H9 (cell line): ENCODE results near the gene L3HYPDH. TPM values are rescaled to one million over a fixed set of nuclear protein-coding genes. Genes with fewer than 3 reads are reported as not detected.

Experiments used
- DNase-seq: peaks from one replicate; pipeline ENCODE4 v3.0.0-alpha.2; 2017
- H2AFZ ChIP-seq: one replicate; pipeline ENCODE4 v1.6.1; 2013; ENCODE audit warnings: mild to moderate bottlenecking, low read length, control low read depth, moderate library complexity
- H2AK5ac ChIP-seq: 2 replicates; pipeline ENCODE4 v1.6.1; 2013; ENCODE audit warnings: low read length, control low read depth, mixed read lengths; ENCODE audit not compliant: insufficient read length
- H2BK120ac ChIP-seq: one replicate; pipeline ENCODE4 v1.6.1; 2013; ENCODE audit warnings: low read depth, mild to moderate bottlenecking, low read length, control low read depth, inconsistent platforms; ENCODE audit not compliant: poor library complexity, severe bottlenecking
- H2BK12ac ChIP-seq: 2 replicates; pipeline ENCODE4 v1.6.1; 2013; ENCODE audit warnings: low read length, control low read depth, mixed read lengths, low read depth; ENCODE audit not compliant: insufficient read length
- H2BK15ac ChIP-seq: 2 replicates; pipeline ENCODE4 v1.6.1; 2013; ENCODE audit warnings: low read depth, low read length, control low read depth
- H2BK20ac ChIP-seq: one replicate; pipeline ENCODE4 v1.6.1; 2013; ENCODE audit warnings: low read depth, mild to moderate bottlenecking, low read length, control low read depth, inconsistent platforms; ENCODE audit not compliant: poor library complexity, severe bottlenecking
- H2BK5ac ChIP-seq: 2 replicates; pipeline ENCODE4 v1.6.1; 2013; ENCODE audit warnings: low read length, control low read depth, mixed read lengths; ENCODE audit not compliant: insufficient read length
- H3K14ac ChIP-seq: 2 replicates; pipeline ENCODE4 v1.6.1; 2013; ENCODE audit warnings: low read length, control low read depth; ENCODE audit not compliant: insufficient read depth
- H3K18ac ChIP-seq: 2 replicates; pipeline ENCODE4 v1.6.1; 2013; ENCODE audit warnings: low read depth, mild to moderate bottlenecking, mixed read lengths, low read length, control low read depth; ENCODE audit not compliant: insufficient read length
- H3K23ac ChIP-seq: 2 replicates; pipeline ENCODE4 v1.6.1; 2013; ENCODE audit warnings: low read length, control low read depth, mixed read lengths, low read depth; ENCODE audit not compliant: insufficient read length
- H3K23me2 ChIP-seq: 2 replicates; pipeline ENCODE4 v1.6.1; 2013; ENCODE audit warnings: low read depth, mild to moderate bottlenecking, mixed read lengths, low read length, control low read depth; ENCODE audit not compliant: insufficient read length, poor library complexity, severe bottlenecking
- H3K27ac ChIP-seq: 2 replicates; pipeline ENCODE4 v1.5.1; 2013; ENCODE audit warnings: low read length, control low read depth, mixed read lengths, low read depth; ENCODE audit not compliant: insufficient read length
- H3K27me3 ChIP-seq: 2 replicates; pipeline ENCODE4 v1.6.1; 2013; ENCODE audit warnings: low read length, control low read depth, inconsistent platforms; ENCODE audit not compliant: insufficient read depth
- H3K4ac ChIP-seq: 2 replicates; pipeline ENCODE4 v1.6.1; 2013; ENCODE audit warnings: low read depth, mild to moderate bottlenecking, control low read depth, inconsistent platforms, low read length, moderate library complexity
- H3K4me1 ChIP-seq: 2 replicates; pipeline ENCODE4 v1.6.1; 2013; ENCODE audit warnings: low read length, control low read depth, inconsistent platforms; ENCODE audit not compliant: insufficient read depth
- H3K4me2 ChIP-seq: 2 replicates; pipeline ENCODE4 v1.6.1; 2013; ENCODE audit warnings: low read length, control low read depth, mixed read lengths; ENCODE audit not compliant: insufficient read length, insufficient read depth
- H3K56ac ChIP-seq: 2 replicates; pipeline ENCODE4 v1.6.1; 2013; ENCODE audit warnings: low read depth, mild to moderate bottlenecking, mixed read lengths, low read length, control low read depth; ENCODE audit not compliant: insufficient read length
- H3K79me1 ChIP-seq: 2 replicates; pipeline ENCODE4 v1.6.1; 2013; ENCODE audit warnings: low read depth, mild to moderate bottlenecking, moderate library complexity, low read length, control low read depth, inconsistent platforms; ENCODE audit not compliant: insufficient read depth, poor library complexity, severe bottlenecking
- H3K79me2 ChIP-seq: 2 replicates; pipeline ENCODE4 v1.6.1; 2013; ENCODE audit warnings: low read length, control low read depth, inconsistent platforms; ENCODE audit not compliant: insufficient read depth
- H3K9ac ChIP-seq: 2 replicates; pipeline ENCODE4 v1.6.1; 2013; ENCODE audit warnings: low read length, control low read depth, mixed read lengths; ENCODE audit not compliant: insufficient read length; ENCODE audit errors: extremely low read depth
- H3K9me3 ChIP-seq: one replicate; pipeline ENCODE4 v1.6.1; 2013; ENCODE audit warnings: low read depth, low read length, inconsistent platforms; ENCODE audit not compliant: control insufficient read depth
- H3T11ph ChIP-seq: one replicate; pipeline ENCODE4 v1.6.1; 2013; ENCODE audit warnings: mild to moderate bottlenecking, low read length, control low read depth, inconsistent platforms
- H4K20me1 ChIP-seq: one replicate; pipeline ENCODE4 v1.6.1; 2013; ENCODE audit not compliant: control insufficient read depth, insufficient read length, insufficient read depth
- H4K5ac ChIP-seq: 2 replicates; pipeline ENCODE4 v1.6.1; 2013; ENCODE audit warnings: low read depth, mild to moderate bottlenecking, mixed read lengths, low read length, control low read depth; ENCODE audit not compliant: insufficient read length
- H4K8ac ChIP-seq: replicated peaks from 2 replicates; pipeline ENCODE4 v1.6.1; 2013; ENCODE audit warnings: low read length, control low read depth, mixed read lengths, low read depth; ENCODE audit not compliant: insufficient read length
- H4K91ac ChIP-seq: 2 replicates; pipeline ENCODE4 v1.6.1; 2013; ENCODE audit warnings: low read depth, mild to moderate bottlenecking, moderate library complexity, mixed read lengths, low read length, control low read depth; ENCODE audit not compliant: insufficient read length
- H3K27ac Mint-ChIP-seq, 3 experiments: 2 replicates in 2 of 3; 3 replicates in 1 of 3; pipeline ENCODE4 v1.8.0; 2020 to 2021; ENCODE audit warnings: mixed read lengths in 3 of 3, mild to moderate bottlenecking in 1 of 3, moderate library complexity in 1 of 3
- H3K27me3 Mint-ChIP-seq: 2 replicates; pipeline ENCODE4 v1.8.0; 2021; ENCODE audit warnings: low read depth, mild to moderate bottlenecking, moderate library complexity, mixed read lengths
- H3K36me3 Mint-ChIP-seq, 3 experiments: 2 replicates in 2 of 3; 3 replicates in 1 of 3; pipeline ENCODE4 v1.8.0; 2020 to 2021; ENCODE audit warnings: low read depth in 3 of 3, mixed read lengths in 3 of 3; ENCODE audit not compliant: insufficient read depth in 1 of 3
- H3K4me1 Mint-ChIP-seq, 2 experiments: 2 replicates each; pipeline ENCODE4 v1.8.0; 2020; ENCODE audit warnings: mixed read lengths in 2 of 2
- H3K4me3 Mint-ChIP-seq, 2 experiments: 2 replicates in 1 of 2; 3 replicates in 1 of 2; pipeline ENCODE4 v1.8.0; 2020 to 2021; ENCODE audit warnings: mild to moderate bottlenecking in 2 of 2, mixed read lengths in 2 of 2, moderate library complexity in 1 of 2
- H3K9me3 Mint-ChIP-seq, 2 experiments: 2 replicates in 1 of 2; 3 replicates in 1 of 2; pipeline ENCODE4 v1.8.0; 2020; ENCODE audit warnings: mild to moderate bottlenecking in 2 of 2, mixed read lengths in 2 of 2, moderate library complexity in 1 of 2
- CTCF ChIP-seq: fragments of 200-600 bp; sonication (generic); conservative IDR thresholded peaks from 3 replicates; pipeline ENCODE4 v1.8.0; 2021; ENCODE audit warnings: antibody characterized with exemption, mild to moderate bottlenecking
- WGBS: extraction: QIAGEN DNeasy Blood & Tissue Kit; methylation state at CpG from one replicate; pipeline ENCODE4 v1.1.7; 2013; ENCODE audit warnings: missing lambda C conversion rate, low lambda C conversion rate, mixed read lengths; ENCODE audit not compliant: insufficient read length; ENCODE audit errors: extremely low coverage; 5-methylcytosine and 5-hydroxymethylcytosine counted together
- total RNA-seq: library from RNA; stranded (reverse); gene quantifications from 2 replicates; pipeline ENCODE4 v1.2.1, GENCODE V29; 2021

Gene L3HYPDH
- total RNA-seq, 1 experiment from 2014 or later, result 15.7 TPM

GRCh38 chr14:59511916-59512575, 27.8 kb upstream of the L3HYPDH start:
- no peaks in the 10 kb centered on the region for H3K79me1 ChIP-seq
- Mint-ChIP-seq H3K27ac (no peak overlapping the region), H3K4me3 (no peak overlapping the region), H3K36me3 (peaks cover 3 to 23% (median 15%) of the 10 kb centered on the region in 3 experiments), H3K9me3 (peaks cover 15 to 23% of the 10 kb centered on the region in 2 experiments), H3K27me3 (peaks cover 6% of the 10 kb centered on the region; the same call in 1 of the 2 replicates), H3K4me1 (peaks cover 17 to 18% of the 10 kb centered on the region in 2 experiments)
- H3K14ac ChIP-seq, result no peak overlapping the region
- DNase-seq, result peak; percentile 71
- H2BK120ac ChIP-seq, result no peak overlapping the region
- H3K4me1 ChIP-seq, result no peaks in the 10 kb centered on the region
- H2AFZ ChIP-seq, result no peak overlapping the region
- H3K9me3 ChIP-seq, result no peaks in the 10 kb centered on the region
- no peak overlapping the region for H4K5ac ChIP-seq
- H2BK5ac ChIP-seq, result no peak overlapping the region
- H2BK15ac ChIP-seq, result no peak overlapping the region
- no peak overlapping the region for H3K4me2 ChIP-seq
- H3K27ac ChIP-seq, result no peak overlapping the region
- no peak overlapping the region for H3K23ac ChIP-seq
- H3K23me2 ChIP-seq, result no peaks in the 10 kb centered on the region
- peak; percentile 85 for TF ChIP-seq CTCF
- no peak overlapping the region for H2BK12ac ChIP-seq
- H2AK5ac ChIP-seq, result no peak overlapping the region
- no peak overlapping the region for H3K9ac ChIP-seq
- no peak overlapping the region for H4K8ac ChIP-seq
- no CpG with 5 or more reads among the region's 4 CpGs for WGBS
- no peak overlapping the region for H3K4ac ChIP-seq
- no peak overlapping the region for H4K91ac ChIP-seq
- H3K18ac ChIP-seq, result no peak overlapping the region
- no peak overlapping the region for H3T11ph ChIP-seq
- H3K27me3 ChIP-seq, result no peaks in the 10 kb centered on the region
- no peaks in the 10 kb centered on the region for H3K79me2 ChIP-seq
- H2BK20ac ChIP-seq, result no peak overlapping the region
- H3K56ac ChIP-seq, result no peak overlapping the region
- H4K20me1 ChIP-seq, result no peaks in the 10 kb centered on the region
